Neuron (in vitro differentiated cells): ENCODE data around the gene WDR90.

Source experiments
- H2AFZ ChIP-seq: one replicate; pipeline ENCODE4 v1.6.1; 2013; ENCODE audit warnings: low read depth, mild to moderate bottlenecking, inconsistent platforms, low read length, moderate library complexity
- H3K27me3 ChIP-seq: one replicate; pipeline ENCODE4 v1.6.1; 2013; ENCODE audit warnings: low read length; ENCODE audit not compliant: insufficient read depth
- H3K36me3 ChIP-seq: one replicate; pipeline ENCODE4 v1.6.1; 2013; ENCODE audit warnings: low read length; ENCODE audit not compliant: insufficient read depth
- H3K4me1 ChIP-seq: one replicate; pipeline ENCODE4 v1.6.1; 2013; ENCODE audit warnings: low read length; ENCODE audit not compliant: insufficient read depth
- H3K4me3 ChIP-seq: 2 replicates; pipeline ENCODE4 v1.5.1; 2013; ENCODE audit warnings: mild to moderate bottlenecking, low read length, moderate library complexity
- H3K9me3 ChIP-seq: one replicate; pipeline ENCODE4 v1.6.1; 2013; ENCODE audit warnings: low read length

The WDR90 gene

DNA sequence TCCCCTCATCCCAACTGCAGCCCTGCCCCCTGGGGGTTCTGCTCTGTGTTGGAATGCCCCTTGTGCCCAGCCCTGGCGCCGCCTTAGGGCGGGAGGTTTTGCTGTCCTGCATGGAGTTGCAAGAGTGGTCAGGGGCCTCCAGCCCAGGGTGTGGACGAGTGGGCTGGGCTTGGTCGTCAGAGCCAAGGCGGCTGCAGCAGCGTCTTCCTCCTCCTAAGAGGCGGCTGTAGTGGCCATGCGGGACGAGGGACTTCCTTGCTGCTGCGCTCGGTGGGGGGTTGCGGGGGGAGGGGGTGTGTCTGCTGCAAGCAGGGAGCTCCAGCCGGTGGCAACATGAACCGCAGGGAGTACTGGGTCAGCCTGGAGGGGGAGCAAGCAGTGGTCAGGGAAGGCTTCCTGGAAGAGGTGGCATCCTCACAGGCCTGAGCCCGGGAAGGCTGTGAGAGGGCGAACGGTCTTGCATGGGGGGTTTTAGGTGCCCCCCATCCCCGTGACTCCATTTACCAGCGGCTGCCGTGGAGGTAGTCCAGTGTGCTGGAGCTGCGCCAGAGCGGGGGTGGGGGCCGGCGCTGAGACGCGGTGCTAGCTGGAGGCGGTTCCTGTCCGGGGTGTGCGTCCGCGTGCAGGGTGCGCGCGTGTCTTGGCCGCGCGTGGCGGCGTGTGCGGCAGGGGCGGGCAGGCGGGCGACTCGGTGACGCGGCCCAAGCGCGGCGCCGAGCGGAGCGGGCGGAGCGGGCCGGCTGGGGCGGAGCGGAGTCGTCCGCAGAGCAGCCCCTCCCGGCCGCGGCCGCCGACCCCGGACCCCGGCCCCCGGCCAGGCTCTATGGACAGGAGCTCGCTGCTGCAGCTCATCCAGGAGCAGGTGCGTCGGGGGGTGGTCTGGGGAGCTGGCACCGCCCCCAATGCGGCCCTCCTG lies 26.1 kb downstream of the WDR90 start, which contains the start of gene RHBDL1:
Gene RHBDL1, plus strand, starts transcription at position 704 of the 916 bp plus-strand sequence. Its CDS starts 120 bp downstream, at position 824.
- Histone ChIP-seq H3K36me3 (peaks cover 42% of the 10 kb centered on the region), H3K9me3 (no peaks in the 10 kb centered on the region), H3K4me3 (no peak within 1 kb of the TSS), H3K4me1 (no peaks in the 10 kb centered on the region), H3K27me3 (no peaks in the 10 kb centered on the region), H2AFZ (no peak within 1 kb of the TSS)

DNA sequence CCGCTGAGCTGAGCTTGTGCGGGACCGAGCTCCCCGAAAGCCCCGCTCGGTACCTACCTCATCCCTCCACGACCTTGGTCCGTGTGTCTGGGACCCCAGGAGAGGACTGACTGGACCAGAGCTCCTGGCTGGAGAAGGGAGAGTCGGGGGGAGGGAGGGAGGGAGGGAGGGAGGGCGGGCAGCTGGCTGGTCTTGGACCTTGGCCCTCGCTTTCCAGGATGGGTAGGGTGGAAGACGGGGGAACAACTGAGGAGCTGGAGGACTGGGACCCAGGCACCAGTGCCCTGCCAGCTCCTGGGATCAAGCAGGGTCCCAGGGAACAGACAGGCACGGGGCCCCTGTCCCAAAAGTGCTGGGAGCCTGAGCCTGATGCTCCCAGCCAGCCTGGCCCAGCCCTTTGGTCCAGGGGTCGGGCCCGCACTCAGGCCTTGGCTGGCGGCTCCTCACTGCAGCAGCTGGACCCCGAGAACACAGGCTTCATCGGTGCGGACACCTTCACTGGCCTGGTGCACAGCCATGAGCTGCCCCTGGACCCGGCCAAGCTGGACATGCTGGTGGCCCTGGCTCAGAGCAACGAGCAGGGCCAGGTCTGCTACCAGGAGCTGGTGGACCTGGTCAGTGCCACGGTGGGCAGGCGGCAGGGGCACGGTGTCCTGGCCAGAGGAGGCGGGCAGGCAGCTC lies 26.9 kb downstream of the WDR90 start:
- Histone ChIP-seq H3K4me1 (peaks cover 3% of the 10 kb centered on the region), H3K9me3 (no peaks in the 10 kb centered on the region), H2AFZ (no peak overlapping the region), H3K4me3 (no peak overlapping the region), H3K36me3 (peaks cover 34% of the 10 kb centered on the region), H3K27me3 (no peaks in the 10 kb centered on the region)

- H2AFZ ChIP-seq: no peak overlapping the region
- no peak overlapping the region for H3K4me3 ChIP-seq
- H3K9me3 ChIP-seq: no peaks in the 10 kb centered on the region
- peaks cover 8% of the 10 kb centered on the region for H3K4me1 ChIP-seq
- peaks cover 32% of the 10 kb centered on the region for H3K36me3 ChIP-seq
- no peaks in the 10 kb centered on the region for H3K27me3 ChIP-seq
These were observed 27.4 kb downstream of the WDR90 start for GRCh38 chr16:676565-676902.

GRCh38 chr16:676913-677312 lies 27.7 kb downstream of the WDR90 start:
- Histone ChIP-seq H2AFZ (no peak overlapping the region), H3K36me3 (peaks cover 33% of the 10 kb centered on the region), H3K9me3 (no peaks in the 10 kb centered on the region), H3K4me3 (no peak overlapping the region), H3K27me3 (no peaks in the 10 kb centered on the region), H3K4me1 (peaks cover 12% of the 10 kb centered on the region)

- peaks cover 33% of the 10 kb centered on the region for H3K36me3 ChIP-seq
- H3K27me3 ChIP-seq: no peaks in the 10 kb centered on the region
- H3K4me1 ChIP-seq: peaks cover 14% of the 10 kb centered on the region
- no peak overlapping the region for H2AFZ ChIP-seq
- H3K4me3 ChIP-seq: no peak overlapping the region
- no peaks in the 10 kb centered on the region for H3K9me3 ChIP-seq
These were observed 28.4 kb downstream of the WDR90 start for GRCh38 chr16:677316-678190.

DNA sequence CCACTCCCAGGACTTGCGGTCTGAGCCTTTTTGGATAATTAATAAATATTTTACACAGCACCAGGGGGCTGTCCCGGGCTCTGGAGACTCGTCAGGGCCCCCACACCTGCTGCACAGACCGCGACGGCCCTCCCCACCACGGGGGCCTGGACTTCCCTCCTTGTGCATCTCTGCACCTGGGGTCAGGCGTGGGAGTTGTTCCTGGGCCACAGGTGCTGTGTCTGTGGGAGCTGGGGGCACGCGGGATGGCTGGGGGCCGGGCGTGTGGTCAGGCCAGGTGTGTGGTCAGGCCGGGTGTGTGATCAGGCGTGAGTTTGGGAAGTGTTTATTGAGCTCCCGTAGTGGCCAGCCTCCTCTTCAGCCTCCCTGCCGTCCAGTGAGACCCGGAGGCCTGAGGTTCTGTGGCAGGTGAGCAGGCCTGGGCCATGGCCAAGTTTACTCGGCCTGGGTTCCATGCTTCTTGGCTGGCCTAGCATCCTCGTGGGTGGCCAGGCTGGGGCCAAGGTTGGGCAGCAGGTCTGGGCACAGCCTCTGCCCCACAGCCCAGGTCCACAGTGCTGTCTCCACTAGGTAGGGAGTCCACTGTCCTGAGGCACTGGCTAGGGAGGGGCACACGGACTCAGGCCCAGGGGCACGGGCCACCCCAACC lies 29.2 kb downstream of the WDR90 start:
- Histone ChIP-seq H3K27me3 (no peaks in the 10 kb centered on the region), H2AFZ (no peak overlapping the region), H3K4me3 (no peak overlapping the region), H3K9me3 (no peaks in the 10 kb centered on the region), H3K36me3 (peaks cover 33% of the 10 kb centered on the region), H3K4me1 (peaks cover 15% of the 10 kb centered on the region)

DNA sequence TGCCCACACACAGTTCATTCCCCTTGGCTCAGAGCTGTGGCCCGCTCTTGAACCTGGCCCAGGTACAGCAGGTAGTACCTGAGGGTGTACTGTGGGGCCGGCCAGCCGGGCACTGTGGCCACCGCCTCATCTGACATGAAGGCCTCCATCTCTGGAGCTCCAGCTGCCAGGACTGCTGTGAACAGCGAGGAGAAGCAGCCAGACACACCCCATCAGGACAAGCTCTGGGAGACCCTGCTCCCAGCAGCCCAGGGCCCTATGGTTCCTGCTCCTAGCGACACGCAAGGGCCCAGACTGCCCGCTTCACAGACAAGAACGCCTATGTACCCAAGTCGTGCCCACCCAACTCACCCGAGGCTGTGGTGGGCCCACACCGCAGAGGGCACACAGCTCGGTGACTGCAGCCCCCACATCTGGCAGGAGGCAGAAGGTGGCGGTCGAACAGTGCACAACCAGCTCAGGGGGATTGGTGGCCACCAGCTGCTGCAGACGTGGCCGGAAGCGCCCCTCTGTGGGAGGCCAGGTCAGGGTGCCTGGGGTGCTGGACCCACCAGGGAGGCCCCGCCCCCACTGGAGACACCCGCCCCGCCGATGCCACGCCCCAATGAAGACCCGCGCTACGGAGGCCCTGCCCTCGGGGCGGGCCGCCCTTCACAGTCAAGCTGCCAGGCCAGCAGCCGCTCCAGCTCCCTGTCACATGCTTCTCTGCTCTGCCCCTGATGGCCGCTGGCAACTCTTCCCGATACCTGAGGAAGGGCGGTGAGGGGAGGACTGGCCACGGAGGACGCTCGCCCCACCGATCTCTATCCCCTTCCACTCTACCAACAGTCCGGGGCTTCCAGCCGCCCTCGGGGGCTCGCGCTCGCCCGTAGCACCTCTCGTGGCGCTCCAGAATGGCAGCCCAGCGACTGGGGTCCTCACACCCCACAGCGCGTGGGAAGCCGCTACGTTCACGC lies 30.0 kb downstream of the WDR90 start:
- peak overlapping the region; percentile 26 for H3K4me3 ChIP-seq

GRCh38 chr16:679814-680624 lies 30.9 kb downstream of the WDR90 start, which contains the start of gene STUB1:
TSS of gene STUB1 (plus strand) at chr16:680410. CDS start at chr16:680526, 116 bp downstream.
- H3K4me1 ChIP-seq: peaks cover 16% of the 10 kb centered on the region
- no peaks in the 10 kb centered on the region for H3K9me3 ChIP-seq
- H3K27me3 ChIP-seq: no peaks in the 10 kb centered on the region
- peak within 1 kb of the TSS; percentile 44 for H2AFZ ChIP-seq
- H3K4me3 ChIP-seq: peak within 1 kb of the TSS; percentile 87
- H3K36me3 ChIP-seq: peaks cover 27% of the 10 kb centered on the region

More for the DNA sequence above, 30.0 kb downstream of the WDR90 start:
- Histone ChIP-seq H3K9me3 (no peaks in the 10 kb centered on the region), H3K36me3 (peaks cover 30% of the 10 kb centered on the region), H2AFZ (no peak overlapping the region), H3K27me3 (no peaks in the 10 kb centered on the region), H3K4me1 (peaks cover 16% of the 10 kb centered on the region)

- Histone ChIP-seq H3K9me3 (no peaks in the 10 kb centered on the region), H3K27me3 (no peaks in the 10 kb centered on the region), H3K4me3 (peak overlapping the region; percentile 87), H3K36me3 (peaks cover 32% of the 10 kb centered on the region), H2AFZ (no peak overlapping the region), H3K4me1 (peaks cover 16% of the 10 kb centered on the region)
These were observed 31.4 kb downstream of the WDR90 start for GRCh38 chr16:680625-680945.

GRCh38 chr16:680967-681745 lies 32.0 kb downstream of the WDR90 start:
- peaks cover 37% of the 10 kb centered on the region for H3K36me3 ChIP-seq
- peak overlapping the region; percentile 87 for H3K4me3 ChIP-seq
- H3K4me1 ChIP-seq: peaks cover 16% of the 10 kb centered on the region
- no peaks in the 10 kb centered on the region for H3K27me3 ChIP-seq
- no peaks in the 10 kb centered on the region for H3K9me3 ChIP-seq
- no peak overlapping the region for H2AFZ ChIP-seq
